Glutamatergic neuron (in vitro differentiated cells): ENCODE measurements around the gene RFTN2. TPM values are rescaled to one million over a fixed set of nuclear protein-coding genes. Genes with fewer than 3 reads are reported as not detected.

Experiments
- DNase-seq: peaks from one replicate; pipeline ENCODE4 v3.0.0; 2022
- H3K27ac Mint-ChIP-seq: one replicate; pipeline ENCODE4 v1.8.0; 2020; ENCODE audit warnings: mild to moderate bottlenecking, mixed read lengths, inconsistent platforms; ENCODE audit not compliant: unreplicated experiment
- H3K27me3 Mint-ChIP-seq: one replicate; pipeline ENCODE4 v1.8.0; 2020; ENCODE audit warnings: mild to moderate bottlenecking, moderate library complexity, mixed read lengths, inconsistent platforms; ENCODE audit not compliant: unreplicated experiment
- H3K36me3 Mint-ChIP-seq: one replicate; pipeline ENCODE4 v1.8.0; 2020; ENCODE audit warnings: mild to moderate bottlenecking, mixed read lengths, inconsistent platforms; ENCODE audit not compliant: unreplicated experiment
- H3K4me1 Mint-ChIP-seq: one replicate; pipeline ENCODE4 v1.8.0; 2020; ENCODE audit warnings: mild to moderate bottlenecking, low read depth, mixed read lengths, inconsistent platforms; ENCODE audit not compliant: unreplicated experiment
- H3K4me3 Mint-ChIP-seq: one replicate; pipeline ENCODE4 v1.8.0; 2020; ENCODE audit warnings: mild to moderate bottlenecking, mixed read lengths, inconsistent platforms; ENCODE audit not compliant: unreplicated experiment
- H3K9me3 Mint-ChIP-seq: one replicate; pipeline ENCODE4 v1.8.0; 2020; ENCODE audit warnings: mild to moderate bottlenecking, moderate library complexity, mixed read lengths, inconsistent platforms; ENCODE audit not compliant: unreplicated experiment
- CTCF ChIP-seq: fragments of 200-600 bp; sonication (generic); IDR thresholded peaks from one replicate; pipeline ENCODE4 v1.5.0; 2021; ENCODE audit not compliant: partially characterized antibody, unreplicated experiment
- total RNA-seq: library from RNA; stranded (reverse); fragmentation: NEBNext Ultra II Directional; extraction: Animal tissue kit (Norgen Biotek cat#: 25700); gene quantifications from one replicate; pipeline ENCODE4 v1.2.1, GENCODE V29; 2021; ENCODE audit not compliant: unreplicated experiment

RFTN2 gene
- total RNA-seq, 1 donor from 2014 or later, result 2.5 TPM

- no peak overlapping the region for H3K27ac Mint-ChIP-seq
- no peak for DNase-seq
- H3K4me1 Mint-ChIP-seq, result peaks cover 5% of the 10 kb centered on the region
- no peak overlapping the region for H3K4me3 Mint-ChIP-seq
- peaks cover 1% of the 10 kb centered on the region for H3K27me3 Mint-ChIP-seq
- peaks cover 20% of the 10 kb centered on the region for H3K36me3 Mint-ChIP-seq
- no peak for TF ChIP-seq CTCF
- peaks cover 10% of the 10 kb centered on the region for H3K9me3 Mint-ChIP-seq
Measured at GRCh38 chr2:197575987-197576386, 99.4 kb downstream of the RFTN2 start.

- Mint-ChIP-seq H3K4me1 (peaks cover 5% of the 10 kb centered on the region), H3K27me3 (peaks cover 1% of the 10 kb centered on the region), H3K36me3 (peaks cover 20% of the 10 kb centered on the region), H3K9me3 (peaks cover 10% of the 10 kb centered on the region), H3K27ac (no peak overlapping the region), H3K4me3 (no peak overlapping the region)
- no peak for DNase-seq
- TF ChIP-seq CTCF, result no peak
Measured at GRCh38 chr2:197573608-197574007, 101.8 kb downstream of the RFTN2 start.

GRCh38 chr2:197571627-197572271, 103.6 kb downstream of the RFTN2 start:
- TF ChIP-seq CTCF, result no peak
- no peak overlapping the region for H3K4me3 Mint-ChIP-seq
- peaks cover 20% of the 10 kb centered on the region for H3K36me3 Mint-ChIP-seq
- peaks cover 10% of the 10 kb centered on the region for H3K9me3 Mint-ChIP-seq
- peaks cover 5% of the 10 kb centered on the region for H3K4me1 Mint-ChIP-seq
- peak overlapping the region; percentile 67 for H3K27ac Mint-ChIP-seq
- peak; percentile 37 for DNase-seq
- peaks cover 1% of the 10 kb centered on the region for H3K27me3 Mint-ChIP-seq

- no peak overlapping the region for H3K4me3 Mint-ChIP-seq
- TF ChIP-seq CTCF, result no peak
- peaks cover 2% of the 10 kb centered on the region for H3K9me3 Mint-ChIP-seq
- H3K27me3 Mint-ChIP-seq, result no peaks in the 10 kb centered on the region
- H3K27ac Mint-ChIP-seq, result no peak overlapping the region
- no peak for DNase-seq
- no peaks in the 10 kb centered on the region for H3K4me1 Mint-ChIP-seq
- no peaks in the 10 kb centered on the region for H3K36me3 Mint-ChIP-seq
Measured at GRCh38 chr2:197560146-197560665, 115.2 kb downstream of the RFTN2 start.

- H3K27ac Mint-ChIP-seq, result no peak overlapping the region
- no peaks in the 10 kb centered on the region for H3K36me3 Mint-ChIP-seq
- TF ChIP-seq CTCF, result no peak
- no peak overlapping the region for H3K4me3 Mint-ChIP-seq
- no peaks in the 10 kb centered on the region for H3K27me3 Mint-ChIP-seq
- peaks cover 2% of the 10 kb centered on the region for H3K9me3 Mint-ChIP-seq
- no peaks in the 10 kb centered on the region for H3K4me1 Mint-ChIP-seq
- DNase-seq, result no peak
Measured at GRCh38 chr2:197559681-197560080, 115.7 kb downstream of the RFTN2 start.
